Retinal pigment epithelial cell (primary cell): ENCODE results near the gene APOA4.

ENCODE experiments used
- DNase-seq: peaks from one replicate; pipeline ENCODE4 v3.0.0-alpha.2; 2010; ENCODE audit warnings: low read depth
- H3K4me3 ChIP-seq: 2 replicates; pipeline ENCODE4 v1.5.1; 2011; ENCODE audit warnings: mild to moderate bottlenecking, low read length, control low read depth, moderate library complexity
- CTCF ChIP-seq: conservative IDR thresholded peaks from 2 replicates; pipeline ENCODE4 v1.5.1; 2011; ENCODE audit warnings: low read depth, low read length, control low read depth, inconsistent platforms

Gene APOA4

GRCh38 chr11:116823031-116823843 is at the start of gene APOA4:
TSS of gene APOA4 (minus strand) at chr11:116823304. CDS start at chr11:116823191, 113 bp downstream.
- no peak for DNase-seq
- no peak within 1 kb of the TSS for H3K4me3 ChIP-seq
- TF ChIP-seq CTCF = no peak

- no peak overlapping the region for H3K4me3 ChIP-seq
- no peak for DNase-seq
- TF ChIP-seq CTCF = no peak
These were observed 48.1 kb upstream of the APOA4 start for GRCh38 chr11:116871248-116871647.

- H3K4me3 ChIP-seq = no peak overlapping the region
- DNase-seq = no peak
- TF ChIP-seq CTCF = no peak
These were observed 47.0 kb upstream of the APOA4 start for GRCh38 chr11:116870054-116870453.

GRCh38 chr11:116869610-116870009 is 46.5 kb upstream of the APOA4 start:
- no peak for DNase-seq
- H3K4me3 ChIP-seq = no peak overlapping the region
- TF ChIP-seq CTCF = no peak

GRCh38 chr11:116868066-116868465 is 45.0 kb upstream of the APOA4 start:
- no peak for TF ChIP-seq CTCF
- H3K4me3 ChIP-seq = no peak overlapping the region
- no peak for DNase-seq

- DNase-seq = no peak
- no peak overlapping the region for H3K4me3 ChIP-seq
- TF ChIP-seq CTCF = no peak
These were observed 44.5 kb upstream of the APOA4 start for GRCh38 chr11:116867619-116868018.

- DNase-seq = no peak
- TF ChIP-seq CTCF = no peak
- no peak overlapping the region for H3K4me3 ChIP-seq
These were observed 43.8 kb upstream of the APOA4 start for GRCh38 chr11:116866804-116867455.
